GM18511 (cell line): Measurements from ENCODE around the gene RALGAPA1.

Experiments
- ATAC-seq: cut with Tn5 transposase; IDR thresholded peaks from one replicate; pipeline ENCODE4 v1.9.1; 2021; ENCODE audit warnings: mild to moderate bottlenecking, moderate library complexity; ENCODE audit not compliant: unreplicated experiment

Gene RALGAPA1

DNA sequence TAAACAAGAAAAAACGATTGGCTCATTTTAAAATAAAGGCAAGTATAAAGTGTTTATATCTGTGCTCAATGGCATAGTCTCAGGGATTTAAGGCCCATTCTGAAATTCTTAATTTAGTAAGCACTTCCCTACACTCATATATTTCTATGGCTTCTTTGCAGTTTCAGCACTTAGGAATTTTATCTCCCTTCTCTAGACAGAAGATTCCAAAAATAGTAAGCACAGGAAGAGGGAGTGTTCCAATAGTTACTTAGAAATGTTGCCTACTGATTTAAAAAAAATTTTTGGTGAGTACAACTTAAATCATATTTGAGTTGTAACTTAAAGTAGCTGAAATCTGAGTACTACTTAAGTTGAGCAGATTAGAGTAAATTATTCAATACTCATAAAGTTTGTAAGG lies 255.3 kb downstream of the RALGAPA1 start:
- ATAC-seq: no peak

DNA sequence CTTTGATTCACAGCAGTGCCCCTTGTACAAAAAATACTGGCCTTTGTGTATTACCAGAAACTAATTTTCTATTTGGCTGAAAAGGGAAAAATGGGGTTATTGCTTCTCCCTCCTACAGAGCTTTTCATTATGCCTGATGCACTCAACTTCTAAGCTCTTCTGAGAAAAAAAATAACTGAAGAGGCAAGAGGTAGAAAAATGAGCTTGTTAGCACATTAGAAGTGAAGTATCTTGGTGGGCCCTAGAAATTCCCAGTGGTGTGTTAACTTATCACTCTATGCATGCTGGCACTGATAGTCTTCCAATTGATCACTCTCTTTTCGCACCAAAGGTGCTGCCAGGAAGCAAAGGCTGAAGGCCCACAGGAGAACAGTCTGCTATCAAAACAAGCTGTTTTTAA lies 258.0 kb downstream of the RALGAPA1 start:
- ATAC-seq: no peak

DNA sequence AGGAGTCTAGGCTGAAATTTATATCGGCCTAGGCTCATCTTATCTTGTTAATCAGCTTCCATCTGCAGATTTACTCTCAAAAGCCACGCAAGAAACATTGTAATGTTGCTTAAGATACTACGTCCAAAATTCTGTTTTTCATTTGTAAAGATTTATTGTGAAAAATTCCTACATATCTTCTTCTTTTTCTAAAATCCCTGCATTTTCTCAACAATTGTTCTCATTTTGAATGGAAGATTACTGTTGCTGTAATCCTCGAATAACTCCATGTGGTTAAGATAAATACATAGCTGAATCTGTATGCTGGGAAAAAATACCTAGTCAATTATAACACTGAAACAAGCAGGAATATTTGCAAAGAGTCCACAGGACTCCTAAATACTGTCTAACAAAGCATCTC lies 259.5 kb downstream of the RALGAPA1 start:
- no peak for ATAC-seq

DNA sequence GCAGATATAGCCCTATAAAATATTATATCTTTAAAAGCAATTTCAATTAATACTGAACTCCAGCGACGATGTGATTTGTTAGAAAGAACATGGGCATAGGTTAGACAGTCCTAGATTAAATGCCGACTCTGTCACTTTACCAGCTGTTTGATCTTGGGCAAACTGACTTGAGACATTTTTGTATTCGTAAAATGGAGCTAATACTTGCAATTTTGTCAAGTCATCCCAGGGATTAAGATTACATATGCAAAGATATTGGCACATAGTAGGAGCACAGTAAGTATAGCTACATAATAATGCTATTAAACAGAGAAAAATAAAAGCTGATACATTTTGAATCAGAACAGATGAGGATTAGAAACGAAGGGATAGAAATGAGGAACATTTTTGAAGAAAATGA lies 266.1 kb downstream of the RALGAPA1 start:
- no peak for ATAC-seq

DNA sequence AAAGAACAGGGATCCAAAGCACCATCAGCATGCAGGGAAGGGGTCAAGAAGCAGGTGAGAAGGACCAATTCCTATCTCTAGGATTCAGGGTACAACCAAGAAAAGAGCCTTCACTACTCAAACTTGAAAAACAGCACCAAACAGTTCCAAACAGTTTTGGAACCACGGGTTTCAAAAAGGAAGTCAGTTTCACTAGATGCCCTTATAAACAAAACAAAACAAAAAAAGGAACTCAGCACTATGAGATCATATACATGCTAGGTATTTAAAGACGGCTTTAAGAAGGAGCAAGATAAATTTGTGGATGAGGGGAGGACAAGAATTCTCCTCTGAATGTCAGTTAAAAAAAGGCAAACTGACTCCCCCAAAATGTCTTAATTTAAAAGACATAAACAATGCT lies 269.1 kb downstream of the RALGAPA1 start:
- ATAC-seq: no peak

DNA sequence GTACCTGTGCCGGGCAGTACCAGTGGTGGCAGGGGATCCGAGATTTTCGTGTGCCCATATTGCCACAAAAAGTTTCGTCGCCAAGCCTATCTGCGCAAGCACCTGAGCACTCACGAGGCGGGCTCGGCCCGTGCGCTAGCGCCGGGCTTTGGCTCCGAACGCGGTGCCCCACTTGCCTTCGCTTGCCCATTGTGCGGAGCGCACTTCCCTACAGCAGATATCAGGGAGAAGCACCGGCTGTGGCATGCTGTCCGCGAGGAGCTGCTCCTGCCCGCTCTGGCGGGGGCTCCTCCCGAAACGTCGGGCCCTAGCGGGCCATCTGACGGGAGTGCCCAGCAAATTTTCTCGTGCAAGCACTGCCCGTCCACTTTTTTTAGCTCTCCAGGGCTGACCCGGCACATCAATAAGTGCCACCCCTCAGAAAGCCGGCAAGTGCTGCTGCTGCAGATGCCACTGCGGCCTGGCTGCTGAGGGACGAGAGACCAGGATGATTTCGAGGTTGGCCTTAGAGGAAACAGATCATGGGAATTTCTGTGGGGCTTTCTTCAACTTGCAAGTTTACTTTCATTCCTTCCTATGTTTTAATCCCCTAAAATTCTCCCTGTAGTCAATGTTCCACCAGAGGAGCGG lies 273.5 kb downstream of the RALGAPA1 start:
- ATAC-seq: no peak

DNA sequence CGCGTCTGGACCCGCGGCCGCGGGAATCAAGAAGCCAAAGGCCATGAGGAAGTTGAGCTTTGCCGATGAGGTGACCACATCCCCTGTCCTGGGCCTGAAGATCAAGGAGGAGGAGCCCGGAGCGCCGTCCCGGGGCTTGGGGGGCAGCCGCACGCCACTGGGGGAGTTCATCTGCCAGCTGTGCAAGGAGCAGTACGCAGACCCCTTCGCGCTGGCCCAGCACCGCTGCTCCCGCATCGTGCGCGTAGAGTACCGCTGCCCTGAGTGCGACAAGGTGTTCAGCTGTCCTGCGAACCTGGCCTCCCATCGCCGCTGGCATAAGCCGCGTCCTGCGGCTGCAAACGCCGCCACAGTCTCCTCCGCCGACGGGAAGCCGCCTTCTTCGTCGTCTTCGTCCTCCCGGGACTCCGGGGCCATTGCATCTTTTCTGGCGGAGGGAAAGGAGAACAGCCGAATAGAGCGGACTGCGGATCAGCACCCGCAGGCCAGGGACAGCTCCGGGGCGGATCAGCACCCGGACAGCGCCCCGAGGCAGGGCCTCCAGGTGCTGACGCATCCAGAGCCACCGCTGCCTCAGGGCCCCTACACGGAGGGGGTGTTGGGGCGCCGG lies 274.1 kb downstream of the RALGAPA1 start:
- peak; percentile 60 for ATAC-seq

DNA sequence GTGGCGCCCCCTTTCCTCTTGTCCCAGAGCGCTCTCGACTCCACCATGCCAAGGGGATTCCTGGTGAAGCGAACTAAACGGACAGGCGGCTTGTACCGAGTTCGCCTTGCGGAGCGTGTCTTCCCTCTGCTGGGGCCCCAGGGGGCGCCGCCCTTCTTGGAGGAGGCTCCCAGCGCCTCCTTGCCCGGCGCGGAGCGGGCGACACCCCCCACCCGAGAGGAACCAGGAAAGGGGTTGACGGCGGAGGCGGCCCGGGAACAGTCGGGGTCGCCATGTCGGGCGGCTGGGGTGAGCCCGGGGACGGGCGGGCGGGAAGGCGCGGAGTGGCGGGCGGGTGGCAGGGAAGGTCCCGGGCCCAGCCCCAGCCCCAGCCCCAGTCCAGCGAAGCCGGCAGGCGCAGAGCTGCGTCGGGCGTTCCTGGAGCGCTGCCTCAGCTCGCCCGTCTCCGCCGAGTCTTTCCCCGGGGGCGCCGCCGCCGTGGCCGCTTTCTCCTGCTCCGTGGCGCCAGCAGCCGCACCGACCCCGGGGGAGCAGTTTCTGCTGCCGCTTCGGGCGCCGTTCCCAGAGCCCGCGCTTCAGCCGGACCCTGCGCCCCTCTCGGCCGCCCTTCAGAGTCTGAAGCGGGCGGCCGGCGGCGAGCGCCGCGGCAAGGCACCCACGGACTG lies 274.8 kb downstream of the RALGAPA1 start:
- peak; percentile 23 for ATAC-seq

DNA sequence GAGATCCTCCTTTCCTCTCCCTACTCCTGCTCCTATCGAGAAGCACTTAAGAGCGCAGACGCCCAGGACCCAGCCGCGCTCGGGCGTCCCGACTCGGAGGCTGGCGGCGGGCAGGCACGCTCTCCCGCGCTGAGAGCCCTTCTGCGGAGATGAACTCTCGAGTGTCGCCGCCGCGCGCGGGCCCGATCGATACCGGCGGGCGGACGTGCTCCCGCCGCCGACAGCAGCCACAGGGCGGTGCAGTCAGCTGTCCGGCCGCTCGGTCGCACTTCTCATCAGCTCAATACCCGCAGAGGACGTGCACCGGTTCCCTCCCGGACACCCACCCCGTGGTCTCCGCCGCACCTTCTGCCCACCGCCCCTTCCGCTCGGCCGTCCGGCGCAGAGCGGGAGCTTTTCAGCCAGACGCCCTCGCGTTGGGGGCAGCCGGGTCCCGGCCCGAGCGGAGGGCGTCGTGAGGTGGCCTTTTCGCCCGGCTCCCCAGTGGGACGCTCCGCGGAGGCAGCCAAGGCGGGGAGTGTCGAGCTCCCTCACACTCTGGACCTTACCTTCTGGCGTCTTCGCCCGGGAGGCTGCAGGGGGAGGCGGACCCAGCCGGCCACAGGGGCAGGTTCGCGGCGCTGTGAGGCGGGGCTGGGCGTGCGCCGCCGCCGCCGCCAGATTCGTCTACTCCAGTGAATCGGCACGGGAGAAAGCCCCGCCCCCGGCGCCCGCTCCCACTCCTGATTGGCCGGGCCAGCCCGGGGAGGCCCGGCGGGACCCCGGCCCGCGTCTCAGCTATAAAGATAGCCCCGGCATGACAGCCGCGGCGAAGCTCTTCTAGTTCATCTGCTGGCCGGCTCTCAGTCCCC lies 275.5 kb downstream of the RALGAPA1 start, which contains the start of gene INSM2:
Gene INSM2, plus strand, starts transcription at position 808 of the 851 bp plus-strand sequence. CDS start 89 bp downstream, outside the sequence.
- peak; percentile 78 for ATAC-seq

DNA sequence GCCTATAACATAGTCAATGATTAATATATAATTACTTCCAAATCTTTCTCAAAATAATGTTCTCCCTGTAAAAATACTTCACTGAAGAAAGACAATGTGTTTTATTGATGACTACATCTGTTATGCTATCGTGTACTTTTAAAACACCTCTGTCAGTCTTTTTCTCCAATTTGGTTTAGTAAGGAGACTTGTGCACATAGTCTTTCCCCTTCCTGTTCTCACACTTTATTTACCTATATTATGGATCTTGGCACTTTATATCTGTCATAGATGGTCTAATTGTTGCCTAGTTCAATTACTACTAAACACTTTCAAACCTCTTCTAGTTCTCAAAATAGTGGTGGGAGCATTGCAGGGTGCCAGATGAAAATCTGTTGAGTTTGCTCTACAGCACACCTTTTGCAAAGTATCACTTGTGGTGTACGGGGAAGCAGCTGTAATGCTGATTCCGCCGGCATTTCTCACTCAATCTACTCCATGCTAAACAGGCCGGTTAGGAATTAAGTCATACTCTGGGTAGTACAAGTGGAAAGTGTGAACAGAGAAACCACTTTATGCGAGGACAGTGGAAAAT lies 276.2 kb downstream of the RALGAPA1 start:
- ATAC-seq: peak; percentile 2

DNA sequence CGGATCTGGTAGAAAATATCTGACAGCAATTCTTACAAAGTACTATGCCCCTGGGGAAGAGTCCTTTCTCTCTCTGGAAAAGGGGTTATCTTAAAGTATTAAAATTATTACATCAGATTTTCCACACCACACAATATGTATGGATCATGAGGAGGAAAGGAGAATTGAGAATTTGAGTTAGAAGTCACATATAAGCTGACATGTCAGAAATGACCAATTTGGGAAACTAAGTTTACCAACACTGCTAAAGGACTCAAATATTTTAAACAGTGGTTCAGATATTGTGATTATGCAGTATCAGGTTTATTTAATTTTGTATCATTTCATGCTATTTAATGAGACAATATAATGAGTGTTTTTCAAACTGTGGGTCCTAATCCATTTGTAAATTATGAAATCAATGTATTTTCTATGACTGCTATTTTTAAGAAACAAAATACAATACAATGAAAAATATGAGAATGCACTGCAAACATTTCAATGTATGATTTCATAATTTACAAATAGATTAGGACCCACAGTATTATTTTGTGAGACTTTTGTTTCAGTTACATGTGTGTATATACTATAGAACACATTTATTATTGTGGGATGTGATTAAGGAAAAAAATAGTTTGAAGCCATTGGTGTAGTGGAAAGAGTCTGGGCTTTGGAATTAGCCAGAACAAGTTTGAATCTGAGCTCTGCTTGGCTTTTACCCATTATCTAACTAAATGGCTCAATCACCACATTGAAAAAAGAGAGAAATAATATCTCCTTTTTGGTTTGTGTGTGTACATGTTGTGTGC lies 276.9 kb downstream of the RALGAPA1 start:
- no peak for ATAC-seq

DNA sequence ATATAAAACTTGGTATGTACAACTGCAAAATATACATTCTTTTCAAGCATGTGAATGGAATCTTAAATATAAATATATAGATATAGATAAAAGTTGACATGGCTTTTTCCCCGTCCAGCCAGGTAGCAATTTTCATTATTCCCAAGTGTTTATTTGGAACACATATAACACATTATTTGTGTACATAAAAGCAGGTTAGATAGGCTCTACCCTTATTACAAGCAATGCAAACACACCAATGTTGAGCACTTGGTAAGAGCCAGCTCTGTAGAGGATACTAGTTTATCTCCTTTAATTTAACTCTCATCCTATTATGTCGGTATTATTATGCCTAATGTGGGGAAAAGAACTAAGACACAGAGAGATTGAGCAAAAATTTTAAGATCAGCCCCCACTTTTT lies 282.1 kb downstream of the RALGAPA1 start:
- ATAC-seq: no peak

DNA sequence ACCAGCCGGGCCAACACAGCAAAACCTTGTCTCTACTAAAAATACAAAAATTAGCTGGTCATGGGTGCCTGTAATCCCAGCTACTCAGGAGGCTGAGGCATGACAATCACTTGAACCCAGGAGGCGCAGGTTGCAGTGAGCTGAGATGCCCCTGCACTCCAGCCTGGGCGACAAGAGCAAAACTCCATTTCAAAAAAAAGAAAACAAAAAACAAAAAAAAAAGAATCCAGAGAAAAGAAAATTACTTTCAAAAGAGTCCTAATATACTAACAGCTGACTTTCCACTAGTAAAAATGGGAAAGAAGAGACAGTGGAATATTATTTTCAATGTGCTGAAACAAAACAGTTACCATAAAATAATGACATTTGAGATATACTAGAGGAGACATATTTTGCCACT lies 283.4 kb downstream of the RALGAPA1 start:
- no peak for ATAC-seq

DNA sequence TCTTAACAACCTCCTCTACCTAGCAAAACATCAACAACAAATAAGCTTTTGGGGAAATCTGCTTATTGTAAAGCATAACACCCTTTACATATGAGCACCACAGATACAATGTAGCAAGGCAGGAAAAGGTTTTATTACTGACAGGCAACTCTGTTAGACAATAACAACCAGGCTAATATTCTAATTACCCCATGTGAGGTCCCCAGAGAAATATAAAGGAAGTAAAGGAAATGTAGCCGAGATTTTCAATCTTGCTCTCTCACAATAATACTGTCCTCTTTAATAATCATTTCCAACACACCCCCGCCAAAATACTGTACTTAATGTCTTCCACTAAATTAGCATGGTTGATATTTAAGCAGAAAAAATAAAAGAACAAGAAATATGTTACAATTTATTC lies 289.1 kb downstream of the RALGAPA1 start:
- no peak for ATAC-seq

DNA sequence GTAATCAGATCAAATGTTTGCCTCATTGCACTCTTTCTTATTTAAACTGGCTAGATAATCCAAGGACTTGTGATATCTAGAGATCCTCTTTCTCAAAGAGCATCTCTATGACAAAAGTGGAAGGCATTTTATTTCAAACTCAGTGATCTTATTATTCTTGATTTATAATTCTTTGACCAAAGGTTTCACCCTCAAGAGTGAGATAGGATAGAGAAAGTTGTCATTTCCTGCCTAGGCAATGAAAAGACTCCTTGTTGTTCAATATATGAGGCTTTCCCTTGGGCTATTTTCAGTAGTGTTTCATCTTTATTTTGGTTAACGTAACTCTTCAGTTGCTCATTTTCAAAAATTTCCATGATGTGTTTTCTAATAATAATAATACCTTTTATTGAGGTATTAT lies 293.2 kb downstream of the RALGAPA1 start:
- no peak for ATAC-seq

DNA sequence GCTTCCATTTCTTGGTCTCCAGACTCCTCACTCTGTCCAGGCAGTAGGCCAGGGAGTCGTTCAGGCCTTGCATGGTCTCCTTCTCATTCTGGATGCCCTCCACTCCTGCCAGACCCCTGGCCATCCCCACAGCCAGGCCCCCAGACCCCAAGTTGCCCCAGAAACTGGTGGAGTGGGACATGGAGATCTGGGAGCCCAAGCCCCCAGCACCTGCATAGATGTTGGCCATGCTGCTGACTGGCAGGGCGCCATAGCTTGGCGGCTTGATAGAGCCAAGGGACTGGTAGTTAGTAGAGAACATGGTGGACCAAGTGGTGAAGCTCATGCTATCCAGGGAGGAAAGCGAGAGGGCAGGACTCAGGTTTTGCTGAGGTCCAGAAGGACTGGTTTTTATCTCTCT lies 296.3 kb downstream of the RALGAPA1 start:
- ATAC-seq: no peak

DNA sequence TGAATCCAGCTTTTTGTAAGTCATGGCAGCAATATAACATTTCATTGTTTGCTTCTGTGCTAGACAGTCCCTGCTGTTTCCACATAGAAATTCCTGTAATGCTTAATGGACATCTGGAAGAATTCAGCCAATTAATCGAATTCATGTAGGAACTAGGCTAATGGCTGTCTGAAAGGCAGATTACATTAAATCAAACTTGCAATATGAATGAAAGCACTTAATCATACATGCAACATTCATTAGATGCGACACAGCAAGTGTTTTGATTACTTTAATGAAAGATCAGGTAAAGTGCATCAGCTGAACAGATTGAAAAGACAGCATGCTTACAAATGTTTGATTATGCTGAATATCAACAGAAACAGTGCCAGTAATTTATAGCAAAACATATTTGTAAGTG lies 299.2 kb downstream of the RALGAPA1 start:
- ATAC-seq: no peak

DNA sequence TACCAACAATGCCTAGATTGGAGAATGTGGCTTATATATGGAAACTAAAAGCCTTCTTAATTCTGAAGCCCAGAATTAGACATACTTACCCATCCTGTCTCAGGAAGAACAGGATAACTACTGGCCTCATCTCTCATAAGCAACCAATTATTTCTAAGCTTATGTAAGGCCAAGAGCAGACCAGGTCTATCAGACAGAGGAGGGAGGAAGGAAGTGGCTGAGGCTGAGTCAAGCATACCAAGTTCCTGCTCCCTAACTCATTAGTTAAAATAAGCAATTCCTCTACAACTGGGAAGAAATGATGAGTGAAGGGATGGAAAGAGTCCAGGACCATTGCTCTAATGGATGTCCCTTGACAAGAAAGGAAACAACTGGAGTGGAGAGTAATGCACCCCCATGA lies 302.2 kb downstream of the RALGAPA1 start:
- no peak for ATAC-seq

DNA sequence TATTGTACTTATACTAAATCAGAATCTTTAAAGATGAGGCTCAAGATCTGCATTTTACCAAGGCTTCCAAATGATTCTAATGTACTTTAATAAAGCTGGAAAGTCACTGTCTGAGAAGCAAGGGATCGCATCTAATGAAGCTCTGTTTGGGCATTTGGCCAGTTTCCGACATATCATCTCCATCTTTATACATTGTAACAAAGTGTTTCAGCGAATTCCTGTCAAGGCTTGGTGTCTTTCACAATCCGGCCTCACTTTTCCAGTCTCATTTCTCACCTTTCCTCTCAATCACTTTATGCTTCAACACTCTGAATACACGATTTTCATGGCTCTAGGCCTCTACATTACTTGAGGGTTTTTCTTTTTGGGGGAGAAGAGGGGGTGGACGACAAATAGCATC lies 302.6 kb downstream of the RALGAPA1 start:
- no peak for ATAC-seq

DNA sequence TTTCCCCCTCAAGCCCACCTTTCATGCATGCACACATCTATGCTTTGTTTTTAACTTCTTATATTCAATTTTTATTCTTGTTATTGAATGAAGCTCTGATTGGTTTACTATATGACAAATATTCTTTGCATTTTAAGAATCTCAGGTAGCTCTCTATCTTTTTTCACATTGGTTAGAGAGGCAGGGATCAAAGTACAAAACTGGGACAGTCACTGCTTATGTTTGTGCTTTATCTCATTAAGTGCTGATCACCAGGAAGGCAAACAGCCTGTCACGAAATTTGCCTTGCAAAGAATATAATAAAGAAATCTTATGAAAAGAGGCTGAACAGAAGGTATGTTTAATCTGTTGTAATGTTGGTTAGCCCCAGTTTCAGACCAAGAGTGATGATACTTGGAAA lies 304.8 kb downstream of the RALGAPA1 start:
- no peak for ATAC-seq
